HG02588 (cell line): Measurements from ENCODE around the gene SMAD6.

Source experiments
- ATAC-seq: cut with Tn5 transposase; IDR thresholded peaks from one replicate; pipeline ENCODE4 v1.9.1; 2021; ENCODE audit warnings: mild to moderate bottlenecking, moderate library complexity; ENCODE audit not compliant: unreplicated experiment

The SMAD6 gene

DNA sequence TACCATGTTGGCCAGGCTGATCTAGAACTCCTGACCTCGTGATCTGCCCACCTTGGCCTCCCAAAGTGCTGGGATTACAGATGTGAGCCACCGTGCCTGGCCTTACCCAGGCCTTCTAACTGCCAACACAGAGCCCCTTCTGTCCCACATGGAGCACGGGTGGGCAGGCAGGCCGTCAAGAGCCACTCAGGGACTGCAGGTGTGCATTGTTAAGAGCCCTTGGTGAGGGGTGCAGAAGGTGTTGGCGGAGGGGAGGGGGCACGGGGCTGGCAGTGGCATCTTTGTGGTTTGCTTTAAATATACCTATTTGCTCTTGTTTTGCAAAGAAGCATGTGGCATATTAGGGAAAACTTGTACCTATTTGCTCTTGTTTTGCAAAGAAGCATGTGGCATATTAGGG, 37.3 kb downstream of the SMAD6 start:
- no peak for ATAC-seq

DNA sequence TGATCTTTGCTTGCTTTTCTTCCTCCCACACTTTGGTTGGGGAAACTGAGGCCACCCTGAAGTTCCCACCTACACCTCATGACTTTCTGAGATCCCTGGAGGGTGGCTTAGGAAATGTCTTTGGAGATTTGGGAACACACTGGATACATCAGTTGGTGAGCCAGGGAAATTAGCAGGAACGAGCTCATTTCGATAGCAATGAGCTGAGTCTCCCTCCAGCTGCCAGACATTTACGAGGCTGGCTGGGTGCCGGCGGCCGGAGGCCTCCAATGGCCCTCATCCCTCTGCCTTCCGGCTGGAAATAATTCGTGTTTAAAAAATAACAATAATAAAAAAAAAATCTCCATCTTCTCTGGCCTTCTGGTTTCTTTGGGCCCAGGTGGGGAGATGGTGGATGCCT, 38.8 kb downstream of the SMAD6 start:
- ATAC-seq: no peak

DNA sequence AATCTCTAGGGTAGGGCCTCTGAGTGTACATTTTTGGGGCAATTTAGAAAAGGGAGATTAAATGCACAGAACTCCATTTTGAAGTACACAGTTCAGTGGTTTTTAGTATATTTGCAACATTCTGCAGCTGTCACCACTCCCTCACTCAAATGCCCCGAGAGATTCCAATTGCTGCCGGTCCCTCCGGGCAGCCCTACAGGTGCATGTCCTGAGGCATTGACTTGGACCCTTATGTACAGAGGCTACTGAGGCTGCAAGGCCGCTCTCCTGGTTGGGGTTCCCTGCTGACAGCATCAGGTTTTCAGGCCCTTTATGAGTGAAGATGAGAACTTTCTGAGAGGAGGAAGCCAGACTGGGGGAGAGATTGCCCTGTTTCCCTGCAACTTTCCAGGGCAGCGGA, 39.6 kb downstream of the SMAD6 start:
- ATAC-seq: no peak

DNA sequence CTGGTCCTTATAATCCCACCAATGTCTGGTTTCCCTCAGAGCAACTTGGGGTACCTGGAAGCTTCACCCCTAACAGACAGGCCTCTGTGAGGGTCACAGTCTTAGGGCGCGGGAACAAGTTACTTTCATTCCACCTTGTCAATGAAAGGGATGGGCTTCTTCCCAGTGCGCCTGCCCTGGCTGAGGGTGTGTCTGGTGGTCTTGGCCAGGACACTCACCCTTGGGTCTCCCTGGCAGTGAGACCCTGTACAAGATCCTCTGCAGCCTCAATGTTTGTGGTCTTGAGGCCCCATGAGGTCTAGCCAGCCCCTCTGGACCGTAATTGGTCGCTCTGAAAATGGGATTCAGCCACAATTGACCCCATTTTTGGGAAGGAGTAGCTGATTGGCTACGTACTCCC, 40.2 kb downstream of the SMAD6 start:
- no peak for ATAC-seq

DNA sequence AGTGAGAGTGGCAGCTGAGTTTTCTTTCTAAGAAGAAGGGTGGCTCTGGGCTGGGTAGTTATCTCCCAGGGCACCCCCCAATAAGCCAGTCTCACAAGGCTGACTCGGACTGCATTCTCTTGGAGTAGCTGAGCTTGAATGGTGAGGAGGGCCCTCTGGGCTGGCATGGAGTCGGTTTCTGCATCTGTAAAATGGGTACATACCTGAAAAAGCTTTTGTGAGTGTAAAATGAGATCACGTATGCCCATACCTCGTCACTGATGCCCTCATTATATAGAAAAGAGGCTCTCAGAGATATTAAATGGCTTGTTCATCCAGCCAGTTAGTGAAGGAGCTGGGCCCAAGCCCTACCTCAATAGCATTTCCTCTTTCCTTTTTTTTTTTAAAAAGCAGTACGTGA, 41.2 kb downstream of the SMAD6 start:
- no peak for ATAC-seq

DNA sequence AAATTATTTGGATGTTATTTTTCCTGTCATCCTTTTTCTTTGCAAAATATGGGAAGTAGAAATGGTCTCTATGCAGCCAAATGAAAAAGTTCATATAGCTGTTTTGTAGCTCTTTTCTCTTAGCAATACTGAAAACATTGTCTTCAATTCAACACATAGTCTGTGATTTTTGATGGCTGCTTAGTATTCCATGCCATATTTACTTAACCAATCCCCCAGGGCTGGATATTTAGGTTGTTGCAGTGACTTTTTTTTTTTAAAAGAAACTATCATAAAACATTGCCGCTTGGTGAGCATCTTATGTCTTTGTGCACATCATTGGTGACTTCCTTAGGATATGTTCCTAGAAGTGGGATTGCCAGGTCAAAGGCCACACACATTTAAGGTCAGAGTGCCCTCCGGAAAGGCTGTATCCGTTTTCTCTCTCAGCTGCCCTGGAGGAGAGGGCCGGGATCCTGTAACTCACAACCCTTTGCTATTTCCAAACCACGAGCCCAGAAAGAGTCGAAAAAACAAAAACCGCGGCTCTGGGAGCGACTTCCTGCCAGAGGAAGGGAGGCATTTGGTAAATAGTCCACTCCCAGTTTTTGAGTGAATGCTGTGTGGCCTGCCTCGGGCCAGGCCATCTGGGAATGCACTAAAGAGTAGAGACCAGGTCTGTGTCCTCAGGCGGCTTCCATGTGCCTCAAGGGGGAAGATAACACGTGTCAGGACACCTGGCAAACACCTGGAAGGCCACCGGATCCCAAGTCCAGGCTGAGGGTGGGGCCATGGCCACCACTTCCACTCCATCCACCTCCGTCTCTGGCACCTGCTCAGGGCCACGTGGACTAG, 41.9 kb downstream of the SMAD6 start:
- no peak for ATAC-seq

DNA sequence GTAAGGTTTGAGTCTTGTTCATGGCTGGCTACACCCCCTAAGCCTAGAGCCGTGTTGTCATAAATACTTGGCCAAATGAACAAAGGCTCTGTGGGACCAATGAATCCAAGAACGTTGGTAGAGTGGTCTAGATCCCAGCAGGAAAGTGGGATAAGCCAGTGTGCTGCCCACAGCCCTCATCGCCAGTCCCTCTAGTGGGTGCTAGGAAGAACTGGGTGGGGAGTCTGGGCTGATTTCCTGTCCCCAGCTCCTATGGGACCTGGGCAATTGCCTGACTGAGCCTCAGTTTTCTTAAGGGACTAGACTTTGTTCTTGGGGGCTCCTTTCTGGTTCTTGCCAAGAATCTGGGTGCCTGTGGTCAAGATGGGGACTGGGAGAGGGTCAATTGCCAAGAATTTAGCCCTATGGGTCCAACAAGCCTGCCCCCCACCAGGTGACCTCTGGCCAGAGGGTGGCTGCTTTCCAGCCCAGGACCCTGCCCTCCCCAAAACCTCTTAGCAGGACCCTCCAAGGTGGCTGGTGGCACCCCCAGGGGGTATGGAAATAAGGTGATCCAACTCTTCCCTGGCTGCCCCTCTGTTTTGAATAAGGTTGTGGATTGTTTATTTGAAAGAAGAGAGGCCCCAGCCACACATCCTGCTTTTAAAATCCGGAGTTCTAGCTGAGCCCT, 42.7 kb downstream of the SMAD6 start:
- no peak for ATAC-seq

DNA sequence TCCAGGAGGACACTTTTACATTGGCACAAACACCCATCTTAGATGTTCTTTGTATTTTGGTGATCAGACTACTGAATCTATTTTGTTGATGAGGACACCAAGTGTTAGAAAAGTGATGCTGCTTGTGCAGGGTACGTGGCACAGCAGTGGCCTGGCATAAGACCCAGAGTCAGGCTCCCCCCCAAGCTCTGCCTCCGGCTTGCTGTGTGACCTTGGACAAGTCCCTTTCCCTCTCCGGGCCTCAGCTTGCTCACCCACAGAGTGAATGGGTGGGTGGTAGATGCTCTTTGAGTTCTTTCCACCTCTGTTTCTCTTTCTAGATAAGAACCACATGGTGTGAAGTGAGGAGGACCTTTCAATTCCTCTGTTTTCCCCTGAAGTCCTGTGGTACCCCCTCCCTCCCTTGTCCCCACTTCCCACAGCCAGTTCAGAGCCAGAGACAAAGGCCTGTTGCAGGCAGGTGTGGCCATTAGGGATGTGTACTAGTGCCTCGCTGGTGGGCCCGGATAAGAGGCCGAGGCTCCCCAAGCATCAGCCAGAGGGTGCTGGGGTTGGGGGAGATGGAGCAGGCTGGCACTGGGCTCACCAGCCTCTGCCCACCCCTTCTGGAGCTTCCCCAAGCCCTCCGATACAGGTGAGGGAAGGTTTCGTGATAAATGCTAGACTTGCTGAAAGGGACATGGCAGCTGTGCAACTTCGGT, 43.6 kb downstream of the SMAD6 start:
- ATAC-seq: no peak

DNA sequence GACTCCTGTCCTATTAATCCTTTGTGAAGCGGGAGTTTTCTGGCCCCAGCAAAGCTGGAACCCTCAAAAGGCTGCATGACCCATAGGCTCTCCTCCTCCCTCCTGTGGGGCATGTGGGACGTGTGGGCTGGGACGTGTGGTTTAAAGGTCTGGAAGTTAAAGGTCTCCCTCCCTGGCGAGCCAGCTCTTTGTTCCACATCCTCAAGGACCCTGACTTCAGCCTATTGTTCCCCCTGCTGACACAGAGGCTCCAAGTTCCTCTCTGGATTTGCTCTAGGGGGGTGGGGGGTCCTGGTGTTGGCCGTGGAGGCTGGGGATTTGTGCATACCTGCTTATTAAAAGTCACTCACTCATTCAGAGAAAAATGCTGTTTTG, 44.2 kb downstream of the SMAD6 start:
- no peak for ATAC-seq

DNA sequence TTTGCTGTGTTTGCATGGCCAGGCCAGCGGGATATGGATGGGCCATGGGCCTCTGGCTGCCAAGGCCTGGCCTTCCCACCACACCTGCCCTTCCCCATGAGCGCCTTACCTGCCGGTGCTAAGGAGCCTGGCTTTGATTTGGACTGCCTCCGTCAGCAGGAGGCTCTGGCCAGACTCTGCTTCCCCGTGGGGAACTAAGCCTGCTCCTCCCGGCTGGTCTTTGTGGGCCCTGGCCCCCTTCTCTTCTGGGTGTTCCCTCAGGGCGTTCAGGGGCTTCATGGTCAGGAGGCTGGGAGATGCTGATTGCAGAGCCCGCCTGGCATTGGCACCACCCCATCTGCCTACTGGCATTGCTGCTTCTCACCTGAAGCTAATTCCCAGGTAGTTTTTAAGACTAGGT, 45.2 kb downstream of the SMAD6 start:
- no peak for ATAC-seq

DNA sequence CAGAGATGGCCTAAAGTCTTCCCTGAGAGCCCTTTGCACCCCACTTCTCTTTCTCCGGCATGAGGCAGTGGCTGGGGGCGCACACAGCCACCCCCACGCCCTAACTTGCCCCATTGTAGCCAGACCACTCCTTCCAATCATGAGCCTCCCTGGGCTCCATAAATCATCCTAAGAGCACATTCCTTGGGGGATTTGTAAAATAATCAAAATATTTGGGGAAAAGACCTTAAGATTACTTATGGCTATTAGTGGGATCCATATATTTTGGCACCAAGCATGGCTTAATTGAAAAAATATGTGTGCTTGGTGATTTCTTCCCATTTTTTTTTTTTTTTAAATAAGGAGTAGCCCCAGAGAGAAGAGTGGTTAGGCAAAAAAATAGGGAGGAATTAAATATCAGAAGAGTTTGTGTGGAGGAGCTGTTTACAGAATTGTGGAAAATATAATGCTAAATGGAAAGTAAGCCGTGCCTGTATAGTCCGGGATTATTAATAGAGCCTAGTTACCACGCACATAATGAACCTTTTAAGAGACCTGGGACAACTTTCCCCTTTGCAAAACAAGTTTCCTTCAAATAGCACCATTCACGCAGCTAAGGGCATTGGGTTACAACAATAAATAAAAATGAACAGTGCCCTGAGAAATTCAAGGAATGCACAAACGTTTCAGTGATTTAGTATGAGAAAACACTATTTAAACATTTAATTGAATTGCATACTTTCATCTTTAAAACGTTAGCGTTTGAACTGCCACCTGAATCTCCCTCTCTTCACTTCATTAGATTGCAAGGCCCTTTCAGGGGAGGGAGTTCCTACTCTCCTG, 46.1 kb downstream of the SMAD6 start:
- no peak for ATAC-seq

DNA sequence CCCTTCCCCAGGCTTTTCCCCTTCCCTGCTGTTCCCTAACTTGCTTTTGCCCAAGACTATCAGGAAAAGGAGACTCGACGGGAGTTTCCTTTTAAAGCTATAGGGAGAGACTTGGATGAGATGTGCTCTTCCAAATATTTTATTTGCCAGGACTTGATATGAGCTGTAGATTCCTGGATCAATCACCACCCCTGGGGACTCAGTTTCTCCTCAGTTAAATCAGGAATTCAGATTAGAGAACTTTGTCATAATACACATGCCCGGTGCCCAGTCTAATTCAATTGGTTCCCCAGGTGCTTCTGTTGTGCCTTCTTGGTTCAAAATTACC, 46.6 kb downstream of the SMAD6 start:
- no peak for ATAC-seq

DNA sequence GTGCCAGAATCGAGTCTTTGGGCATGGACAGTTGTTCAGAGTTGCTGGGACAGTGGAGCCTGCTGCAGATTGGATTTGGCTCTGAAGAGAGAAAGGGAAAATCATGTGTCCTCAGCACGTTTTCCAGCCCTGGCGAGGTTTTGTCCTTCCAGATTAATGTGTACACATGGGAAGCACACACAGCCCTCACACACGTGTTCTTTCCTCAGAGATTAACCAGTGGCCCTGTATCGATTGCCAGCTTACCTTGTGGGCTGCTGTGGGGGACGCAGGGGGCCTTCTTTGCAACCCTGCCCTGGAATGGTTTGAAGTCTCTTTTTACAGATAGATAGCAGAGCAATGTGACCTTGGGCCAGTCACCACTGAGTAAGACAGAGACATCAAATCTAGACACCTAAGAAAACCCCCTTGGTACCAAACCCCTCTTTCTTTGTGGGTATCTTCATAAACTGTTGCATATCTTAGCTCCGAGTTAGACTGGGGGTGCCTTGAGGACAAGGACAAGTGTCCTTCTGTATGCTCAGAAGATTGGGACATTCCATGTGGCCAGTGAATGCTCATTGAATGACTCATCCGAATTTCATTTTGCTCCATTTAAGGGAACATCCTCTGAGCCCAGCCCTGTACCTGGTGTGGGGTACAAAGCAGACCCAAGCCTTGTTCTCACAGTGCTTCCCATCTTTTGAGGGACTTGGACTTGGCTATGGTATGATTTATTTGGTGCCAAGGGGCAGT, 48.0 kb downstream of the SMAD6 start:
- ATAC-seq: no peak

DNA sequence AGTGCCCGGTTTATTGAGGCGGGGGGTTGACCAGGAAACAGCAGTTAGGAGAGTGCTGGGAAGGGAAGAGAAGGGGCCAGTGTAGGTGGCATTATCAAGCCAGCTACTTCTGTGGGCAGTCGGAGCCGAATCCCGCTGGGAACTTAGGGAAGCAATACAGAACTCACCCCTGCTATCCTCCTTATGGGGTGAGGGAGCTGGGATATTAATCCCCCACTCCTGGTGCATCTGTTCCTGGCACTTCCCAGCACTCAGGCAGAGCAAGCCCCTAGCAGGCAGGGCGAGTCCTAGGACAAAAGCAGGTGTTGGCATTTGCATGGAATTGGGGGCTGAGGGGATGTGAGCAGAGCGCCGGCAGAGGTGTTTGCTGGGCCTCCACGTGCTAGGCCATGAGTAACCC, 48.6 kb downstream of the SMAD6 start:
- no peak for ATAC-seq

DNA sequence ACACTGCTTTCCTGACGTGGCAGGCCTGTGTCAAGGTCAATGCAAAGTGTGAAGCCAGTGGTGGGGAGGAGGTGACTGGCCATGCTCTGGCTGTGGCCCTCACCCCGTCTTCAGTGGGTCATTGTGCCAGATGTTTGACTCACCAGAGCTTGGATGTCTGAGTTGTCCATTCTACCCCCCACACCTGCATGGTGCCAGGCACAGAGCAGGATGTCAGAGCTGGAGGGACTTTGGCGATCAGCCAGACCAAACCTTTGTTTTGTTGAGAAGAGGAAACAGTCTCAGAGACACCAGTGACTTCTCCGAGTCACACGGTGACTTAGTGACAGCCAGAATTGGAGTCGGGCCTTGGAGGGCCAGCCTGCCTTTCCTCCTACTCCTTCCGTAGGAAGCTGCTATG, 49.5 kb downstream of the SMAD6 start:
- no peak for ATAC-seq

DNA sequence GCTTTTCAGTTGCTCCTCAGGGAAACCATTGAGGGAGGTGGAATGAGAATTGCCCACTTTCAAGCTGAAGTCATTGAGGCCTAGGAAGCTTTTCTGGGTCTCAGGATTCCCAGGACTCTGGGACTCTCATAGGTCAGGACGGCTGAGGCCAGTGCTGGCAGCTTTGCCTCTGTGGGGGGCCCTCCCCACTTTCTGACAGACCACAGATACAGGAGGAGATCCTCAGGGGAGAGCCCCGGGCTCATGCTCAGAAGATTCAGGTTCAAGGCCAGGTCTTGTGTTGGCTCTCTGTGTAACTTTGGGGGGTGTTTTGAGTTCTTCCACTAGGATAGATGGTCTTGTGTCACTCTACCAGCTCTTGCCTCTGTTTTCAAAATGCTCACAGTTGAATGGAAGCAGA, 50.0 kb downstream of the SMAD6 start:
- no peak for ATAC-seq

DNA sequence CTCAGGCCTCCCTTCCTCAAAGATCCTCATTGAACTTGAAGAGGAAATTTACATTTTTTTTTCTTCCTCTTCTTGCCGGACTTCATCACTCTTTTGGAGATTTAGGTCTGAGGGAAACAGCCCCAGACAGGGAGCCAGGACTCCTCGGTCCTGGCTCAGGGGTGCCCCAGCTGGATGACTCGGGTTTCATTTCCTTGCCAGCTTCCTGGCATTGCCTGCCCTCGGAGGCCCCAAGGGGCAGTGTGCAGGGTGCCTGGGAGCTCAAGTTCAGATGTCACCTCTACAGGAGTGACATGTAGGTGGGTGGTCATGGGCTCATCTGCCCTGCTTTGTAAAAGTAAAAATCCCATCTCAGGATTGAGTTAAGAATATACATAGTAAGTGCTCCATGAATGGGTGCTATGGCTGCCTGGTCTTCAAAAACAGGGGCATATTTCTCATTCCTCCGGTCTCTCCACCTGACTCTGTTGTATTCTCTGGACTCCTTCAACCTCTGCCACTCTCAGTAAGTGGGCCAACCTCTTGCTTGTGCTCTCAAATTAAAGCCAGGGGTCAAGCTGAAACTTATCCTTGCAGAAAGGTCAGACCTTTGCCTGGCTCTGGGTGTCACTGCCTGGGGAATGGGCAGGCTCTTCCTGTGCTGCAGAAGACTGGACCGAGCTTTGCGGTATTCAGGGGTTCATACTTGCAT, 51.8 kb downstream of the SMAD6 start:
- ATAC-seq: no peak

DNA sequence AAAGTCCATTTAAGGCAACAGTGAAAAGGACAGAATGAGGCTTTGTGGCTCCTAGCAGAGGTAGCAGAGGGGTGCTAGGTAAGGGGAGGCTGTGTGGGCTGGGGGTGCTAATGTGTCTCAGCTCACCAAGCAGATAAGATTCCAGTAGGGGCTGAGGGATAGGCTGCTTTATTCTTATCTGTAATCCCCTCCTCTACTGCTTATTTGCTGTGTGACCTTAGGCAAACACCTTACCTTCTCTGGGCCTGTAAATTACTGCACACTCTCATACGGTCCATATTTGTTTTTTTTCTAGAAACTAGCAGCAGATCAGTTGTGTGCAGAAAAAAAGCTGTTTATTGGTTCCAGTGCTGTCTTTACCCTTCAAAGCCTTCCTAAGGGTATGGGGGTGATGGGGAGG, 52.8 kb downstream of the SMAD6 start:
- ATAC-seq: no peak

DNA sequence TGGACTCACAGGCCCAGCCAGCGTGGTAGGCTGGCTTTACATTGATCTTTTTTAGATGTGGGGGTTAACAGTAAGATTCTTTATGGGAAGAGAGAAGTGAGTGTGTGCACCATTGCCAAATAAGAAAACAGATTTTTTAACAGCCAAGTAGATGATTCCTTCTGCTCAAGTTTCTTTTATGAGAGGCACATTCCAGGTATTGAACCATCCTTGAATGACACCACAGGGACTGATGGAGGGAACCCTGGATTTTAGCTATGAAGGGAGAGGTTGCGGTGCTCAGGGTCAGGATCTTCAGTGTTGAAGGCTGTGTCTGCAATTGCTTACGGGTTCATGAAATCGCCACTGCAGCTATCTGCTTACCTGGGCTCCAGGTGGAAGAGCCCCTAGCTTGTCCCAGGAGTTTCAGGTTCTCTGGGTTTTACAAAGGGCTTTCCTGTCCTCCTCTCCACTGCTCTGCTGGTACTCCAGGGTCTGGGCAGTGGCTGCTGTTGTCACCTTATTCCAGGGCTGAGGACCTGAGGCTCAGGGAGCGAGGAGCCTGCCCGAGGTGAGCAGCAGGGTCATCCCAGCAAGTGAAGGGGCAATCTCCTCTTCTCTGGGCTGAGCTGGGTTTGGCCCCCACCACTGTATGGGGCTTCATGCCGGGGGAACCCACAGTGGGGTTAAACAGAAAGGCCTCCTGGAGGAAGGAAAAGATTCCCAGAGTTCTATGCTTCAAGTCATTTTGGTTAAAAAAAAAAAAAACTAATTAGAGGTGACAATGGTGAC, 53.4 kb downstream of the SMAD6 start:
- ATAC-seq: no peak
